CD4-positive, alpha-beta T cell (primary cell): Measurements from ENCODE around the gene PGS1. TPM values are rescaled to one million over a fixed set of nuclear protein-coding genes. Genes with fewer than 3 reads are reported as not detected.

ENCODE experiments used
- ATAC-seq: fragments of 200-7000 bp; cut with Tn5 transposase; one replicate; pipeline ENCODE4 v1.10.0; 2022; ENCODE audit warnings: mild to moderate bottlenecking; ENCODE audit not compliant: poor library complexity
- CTCF ChIA-PET: fragments of 350-600 bp; sonication (Branson Sonifier 250); formaldehyde crosslinking; loops from one replicate; lab custom pipeline; 2021; ENCODE audit warnings: antibody characterized with exemption, inconsistent platforms; lab: Charles Lee
- POLR2A ChIA-PET: fragments of 350-600 bp; sonication (Branson Sonifier 250); formaldehyde crosslinking; loops from one replicate; lab custom pipeline; 2021; ENCODE audit warnings: antibody characterized with exemption, inconsistent platforms; lab: Charles Lee
- DNase-seq, 14 experiments: peaks; one replicate each; pipeline ENCODE4 v3.0.0-alpha.2; 2013 to 2020; ENCODE audit warnings: mixed read lengths in 2 of 14
- H3K27ac ChIP-seq, 2 donors: one replicate each; pipeline versions ENCODE4 v1.5.1 to v1.7.0; 2013; ENCODE audit warnings: low read length in 2 of 2, low read depth in 1 of 2, mild to moderate bottlenecking in 1 of 2
- H3K27me3 ChIP-seq, 2 experiments: 1 replicate in 1 of 2; 2 replicates in 1 of 2; pipeline versions ENCODE4 v1.6.1 to v1.7.0; 2013; ENCODE audit warnings: low read length in 2 of 2, control low read depth in 1 of 2, mild to moderate bottlenecking in 1 of 2, moderate library complexity in 1 of 2; ENCODE audit not compliant: insufficient read depth in 2 of 2, control insufficient read depth in 1 of 2
- H3K36me3 ChIP-seq: one replicate; pipeline ENCODE4 v1.6.1; 2013; ENCODE audit warnings: low read length, control low read depth; ENCODE audit not compliant: insufficient read depth
- H3K4me1 ChIP-seq: one replicate; pipeline ENCODE4 v1.6.1; 2013; ENCODE audit warnings: low read length, control low read depth; ENCODE audit not compliant: insufficient read depth
- H3K4me3 ChIP-seq: one replicate; pipeline ENCODE4 v1.5.1; 2013; ENCODE audit warnings: mild to moderate bottlenecking, low read length, moderate library complexity
- H3K9me3 ChIP-seq, 2 experiments: 1 replicate in 1 of 2; 2 replicates in 1 of 2; pipeline versions ENCODE4 v1.6.1 to v1.7.0; 2013; ENCODE audit warnings: low read length in 2 of 2, mild to moderate bottlenecking in 2 of 2, control low read depth in 1 of 2, moderate library complexity in 1 of 2; ENCODE audit not compliant: control insufficient read depth in 1 of 2, insufficient read depth in 1 of 2
- H3K27ac Mint-ChIP-seq: one replicate; pipeline ENCODE4 v1.8.0; 2020; ENCODE audit warnings: mixed read lengths
- H3K27me3 Mint-ChIP-seq: one replicate; pipeline ENCODE4 v1.8.0; 2021; ENCODE audit warnings: mixed read lengths
- H3K36me3 Mint-ChIP-seq: one replicate; pipeline ENCODE4 v1.8.0; 2021; ENCODE audit warnings: low read depth, mixed read lengths
- H3K4me1 Mint-ChIP-seq: one replicate; pipeline ENCODE4 v1.8.0; 2021; ENCODE audit warnings: low read depth, mixed read lengths
- H3K4me3 Mint-ChIP-seq: one replicate; pipeline ENCODE4 v1.8.0; 2020; ENCODE audit warnings: mild to moderate bottlenecking, mixed read lengths
- H3K9me3 Mint-ChIP-seq: one replicate; pipeline ENCODE4 v1.8.0; 2020; ENCODE audit warnings: mixed read lengths
- intact Hi-C, 2 experiments: fragments of 100-400 bp; cut with DNase I in 1 of 2; cut with micrococcal nuclease in 1 of 2; formaldehyde crosslinking; loops; one replicate each; pipeline versions ENCODE4 v1.15.1 to v1.9.0; 2023 to 2025; cut with DNase I, micrococcal nuclease
- total RNA-seq, 174 experiments: library from RNA in 2 of 174; stranded (reverse) in 2 of 174; gene quantifications; one replicate each; pipeline ENCODE4 v1.2.3 and lab custom pipeline; 2021 to 2026
- TF ChIP-seq, protein P1 (sequence below): fragments of 200-600 bp; IDR thresholded peaks from one replicate; pipeline ENCODE4 v1.8.0; 2022; ENCODE audit warnings: antibody characterized with exemption, mild to moderate bottlenecking

PGS1 gene
- total RNA-seq, 2 experiments from 2014 or later: 40.9 to 45.3 TPM

- CTCF ChIA-PET: interaction anchor here (4.2 kb wide), 1 partner anchor 14 kb away, joined by 19 read pairs; the partner anchor contains the start of gene SOCS3
- H3K9me3 Mint-ChIP-seq: no peaks in the 10 kb centered on the region
- peak overlapping the region; percentile 75 for H3K4me3 Mint-ChIP-seq
- H3K27me3 Mint-ChIP-seq: no peaks in the 10 kb centered on the region
- H3K27ac Mint-ChIP-seq: no peak overlapping the region
- H3K27ac ChIP-seq: no peak overlapping the region
- ATAC-seq (no peak), DNase-seq (peak in 2 of 14 experiments; percentile 32 to 46)
- H3K36me3 Mint-ChIP-seq: peaks cover 12% of the 10 kb centered on the region
- H3K9me3 ChIP-seq: no peaks in the 10 kb centered on the region
- TF ChIP-seq, protein P1, sequence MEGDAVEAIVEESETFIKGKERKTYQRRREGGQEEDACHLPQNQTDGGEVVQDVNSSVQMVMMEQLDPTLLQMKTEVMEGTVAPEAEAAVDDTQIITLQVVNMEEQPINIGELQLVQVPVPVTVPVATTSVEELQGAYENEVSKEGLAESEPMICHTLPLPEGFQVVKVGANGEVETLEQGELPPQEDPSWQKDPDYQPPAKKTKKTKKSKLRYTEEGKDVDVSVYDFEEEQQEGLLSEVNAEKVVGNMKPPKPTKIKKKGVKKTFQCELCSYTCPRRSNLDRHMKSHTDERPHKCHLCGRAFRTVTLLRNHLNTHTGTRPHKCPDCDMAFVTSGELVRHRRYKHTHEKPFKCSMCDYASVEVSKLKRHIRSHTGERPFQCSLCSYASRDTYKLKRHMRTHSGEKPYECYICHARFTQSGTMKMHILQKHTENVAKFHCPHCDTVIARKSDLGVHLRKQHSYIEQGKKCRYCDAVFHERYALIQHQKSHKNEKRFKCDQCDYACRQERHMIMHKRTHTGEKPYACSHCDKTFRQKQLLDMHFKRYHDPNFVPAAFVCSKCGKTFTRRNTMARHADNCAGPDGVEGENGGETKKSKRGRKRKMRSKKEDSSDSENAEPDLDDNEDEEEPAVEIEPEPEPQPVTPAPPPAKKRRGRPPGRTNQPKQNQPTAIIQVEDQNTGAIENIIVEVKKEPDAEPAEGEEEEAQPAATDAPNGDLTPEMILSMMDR: no peak
- intact Hi-C loops: loop anchor here in 1 of 2 experiments (5.0 kb wide), 1 partner anchor 123 kb away; no protein-coding TSS in a partner anchor
- H3K4me3 ChIP-seq: no peak overlapping the region
- peaks cover 25% of the 10 kb centered on the region for H3K4me1 ChIP-seq
- POLR2A ChIA-PET: no interaction called here
- peaks cover 14% of the 10 kb centered on the region for H3K4me1 Mint-ChIP-seq
- no peaks in the 10 kb centered on the region for H3K36me3 ChIP-seq
- H3K27me3 ChIP-seq: no peaks in the 10 kb centered on the region
These were observed 2.9 kb upstream of the PGS1 start for GRCh38 chr17:78375401-78376151.

DNA sequence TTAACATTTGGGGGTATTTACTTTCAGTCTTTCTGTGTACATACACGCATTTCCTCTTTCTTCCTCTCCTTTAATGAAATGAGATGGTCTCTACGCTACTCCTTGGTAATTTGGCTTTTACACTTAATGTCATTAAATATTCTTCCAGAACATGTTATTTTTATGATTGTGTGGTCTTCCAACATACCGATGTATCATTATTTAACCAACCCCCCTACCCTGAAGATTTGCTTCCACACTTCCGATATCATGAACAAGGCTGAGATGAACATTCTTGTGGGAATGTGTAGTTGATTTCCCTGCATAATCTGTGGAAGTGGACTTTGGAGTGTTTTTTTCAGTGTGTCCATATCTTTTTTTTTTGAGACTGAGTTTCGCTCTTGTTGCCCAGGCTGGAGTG, 2.3 kb upstream of the PGS1 start:
- Mint-ChIP-seq H3K36me3 (peaks cover 12% of the 10 kb centered on the region), H3K27me3 (no peaks in the 10 kb centered on the region), H3K4me1 (peaks cover 20% of the 10 kb centered on the region), H3K4me3 (peak overlapping the region; percentile 75), H3K9me3 (no peaks in the 10 kb centered on the region), H3K27ac (no peak overlapping the region)
- no peak overlapping the region for H3K27ac ChIP-seq
- CTCF ChIA-PET: interaction anchor here (2.8 to 4.2 kb wide), 2 partner anchors 15 to 46 kb away, joined by 9 to 19 read pairs; partner anchors contain the start of gene SOCS3
- TF ChIP-seq, protein P1: no peak
- H3K36me3 ChIP-seq: no peaks in the 10 kb centered on the region
- POLR2A ChIA-PET: no interaction called here
- DNase-seq (no peak), ATAC-seq (no peak)
- H3K9me3 ChIP-seq: no peaks in the 10 kb centered on the region
- intact Hi-C loops: loop anchor here in 1 of 2 experiments (5.0 kb wide), 1 partner anchor 124 kb away; no protein-coding TSS in a partner anchor
- H3K4me3 ChIP-seq: no peak overlapping the region
- peaks cover 30% of the 10 kb centered on the region for H3K4me1 ChIP-seq
- no peaks in the 10 kb centered on the region for H3K27me3 ChIP-seq

- peak overlapping the region; percentile 79 for H3K4me3 ChIP-seq
- H3K9me3 ChIP-seq: no peaks in the 10 kb centered on the region
- ATAC-seq: no peak
- ChIA-PET CTCF (interaction anchor here (1.0 to 4.2 kb wide), 3 partner anchors 17 to 44 kb away, joined by 4 to 19 read pairs (median 9); partner anchors contain the start of gene SOCS3), POLR2A (interaction anchor here (1.0 to 1.6 kb wide), 2 partner anchors 18 to 37 kb away, joined by 5 to 7 read pairs; partner anchors contain the start of gene SOCS3)
- peaks cover 47% of the 10 kb centered on the region for H3K4me1 ChIP-seq
- H3K27ac Mint-ChIP-seq: peak overlapping the region; percentile 75
- no peak for DNase-seq
- peaks cover 21% of the 10 kb centered on the region for H3K36me3 Mint-ChIP-seq
- intact Hi-C loops: loop anchor here (1.0 to 5.0 kb wide), 2 partner anchors 18 to 126 kb away; partner anchors contain the start of gene SOCS3 (in 2 of the 2)
- H3K4me3 Mint-ChIP-seq: peak overlapping the region; percentile 96
- no peaks in the 10 kb centered on the region for H3K36me3 ChIP-seq
- no peaks in the 10 kb centered on the region for H3K27me3 Mint-ChIP-seq
- H3K27ac ChIP-seq: no peak overlapping the region
- TF ChIP-seq, protein P1: no peak
- H3K4me1 Mint-ChIP-seq: peaks cover 34% of the 10 kb centered on the region
- H3K27me3 ChIP-seq: no peaks in the 10 kb centered on the region
- H3K9me3 Mint-ChIP-seq: no peaks in the 10 kb centered on the region
These were observed 608 bp upstream of the PGS1 start for GRCh38 chr17:78377858-78378224.
